A172 (cell line): Measurements from ENCODE around the gene ATP7B. TPM values are rescaled to one million over a fixed set of nuclear protein-coding genes. Genes with fewer than 3 reads are reported as not detected.

Experiments
- DNase-seq: peaks from one replicate; pipeline ENCODE4 v3.0.0-alpha.2; 2015; ENCODE audit warnings: low spot score
- total RNA-seq: library from RNA; depleted of rRNA; stranded (reverse); fragments of >200 nt; shearing (Covaris generic); gene quantifications from 2 replicates; pipeline ENCODE4 v1.2.3, GENCODE V29; 2014

ATP7B gene
- total RNA-seq, 1 experiment from 2014 or later: 2.0 TPM

DNA sequence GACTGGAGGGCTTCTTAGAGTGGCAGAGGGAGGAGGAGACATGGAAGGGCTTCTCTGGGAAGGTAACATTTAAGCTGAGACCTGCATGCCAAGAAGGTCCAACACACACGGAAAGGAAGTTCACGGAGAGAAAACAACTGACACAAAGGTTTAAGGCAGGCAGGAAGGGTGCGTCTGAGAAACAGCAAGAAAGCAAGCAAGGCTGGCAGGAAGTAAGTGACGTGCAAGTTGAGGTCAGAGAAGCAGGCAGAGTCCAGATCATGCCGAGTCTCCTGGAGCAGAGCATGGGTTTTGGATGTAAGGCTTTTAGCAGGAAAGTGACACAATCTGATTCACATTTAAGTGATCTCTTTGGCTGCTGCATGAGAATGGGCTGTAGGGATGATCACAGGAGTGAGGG is 60.5 kb downstream of the ATP7B start:
- no peak for DNase-seq

DNA sequence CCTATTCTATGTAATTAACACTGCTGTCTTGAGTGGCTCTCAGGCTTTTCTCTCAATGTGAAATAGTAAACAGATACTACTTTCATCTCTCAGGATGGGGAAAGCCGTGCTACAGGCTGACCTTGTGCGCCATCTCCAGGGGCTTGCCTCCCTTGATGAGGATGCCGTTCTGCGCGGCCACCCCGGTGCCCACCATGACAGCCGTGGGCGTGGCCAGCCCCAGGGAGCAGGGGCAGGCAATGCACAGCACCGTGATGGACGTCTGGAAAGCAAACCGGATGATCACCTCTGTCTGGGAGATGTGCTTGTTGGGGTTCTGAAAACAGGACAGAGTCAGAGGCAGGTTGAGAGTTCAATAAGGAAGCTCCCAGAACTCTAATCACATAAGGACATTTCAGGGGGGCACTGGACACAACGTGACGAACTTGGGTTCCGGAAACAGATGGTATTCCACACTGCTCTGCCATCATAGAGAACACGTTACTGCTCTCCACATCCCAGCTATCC is 65.0 kb downstream of the ATP7B start:
- DNase-seq: no peak

- DNase-seq: no peak
These were observed 66.1 kb downstream of the ATP7B start for GRCh38 chr13:51945149-51945548.

- no peak for DNase-seq
These were observed 66.8 kb downstream of the ATP7B start for GRCh38 chr13:51944428-51944827.

GRCh38 chr13:51943721-51944120 is 67.5 kb downstream of the ATP7B start:
- no peak for DNase-seq

GRCh38 chr13:51942189-51942588 is 69.1 kb downstream of the ATP7B start:
- peak; percentile 14 for DNase-seq

DNA sequence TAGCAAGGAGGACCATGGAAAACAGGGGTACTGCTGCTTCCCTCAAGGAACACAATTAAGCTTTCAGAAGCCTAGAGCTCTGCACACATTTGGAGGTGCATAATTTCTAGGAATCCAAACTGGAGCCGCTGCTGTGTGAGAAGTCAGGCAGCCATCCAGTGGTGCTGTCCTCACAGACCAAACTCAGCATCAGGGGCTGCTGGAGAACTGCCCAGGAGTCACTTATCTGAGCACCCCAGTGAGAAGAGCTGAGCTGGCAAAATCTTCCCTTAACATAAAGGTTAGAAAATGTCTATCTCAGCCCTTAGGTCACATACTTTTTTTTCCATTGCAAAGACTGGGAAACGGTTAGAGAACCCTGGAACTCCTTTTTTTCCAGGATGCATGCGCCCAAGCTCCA is 72.8 kb downstream of the ATP7B start:
- no peak for DNase-seq

- no peak for DNase-seq
These were observed 73.6 kb downstream of the ATP7B start for GRCh38 chr13:51937320-51938290.

GRCh38 chr13:51935326-51936171 is 75.7 kb downstream of the ATP7B start:
- DNase-seq: peak; percentile 33

GRCh38 chr13:51934461-51935087 is 76.7 kb downstream of the ATP7B start:
- no peak for DNase-seq

DNA sequence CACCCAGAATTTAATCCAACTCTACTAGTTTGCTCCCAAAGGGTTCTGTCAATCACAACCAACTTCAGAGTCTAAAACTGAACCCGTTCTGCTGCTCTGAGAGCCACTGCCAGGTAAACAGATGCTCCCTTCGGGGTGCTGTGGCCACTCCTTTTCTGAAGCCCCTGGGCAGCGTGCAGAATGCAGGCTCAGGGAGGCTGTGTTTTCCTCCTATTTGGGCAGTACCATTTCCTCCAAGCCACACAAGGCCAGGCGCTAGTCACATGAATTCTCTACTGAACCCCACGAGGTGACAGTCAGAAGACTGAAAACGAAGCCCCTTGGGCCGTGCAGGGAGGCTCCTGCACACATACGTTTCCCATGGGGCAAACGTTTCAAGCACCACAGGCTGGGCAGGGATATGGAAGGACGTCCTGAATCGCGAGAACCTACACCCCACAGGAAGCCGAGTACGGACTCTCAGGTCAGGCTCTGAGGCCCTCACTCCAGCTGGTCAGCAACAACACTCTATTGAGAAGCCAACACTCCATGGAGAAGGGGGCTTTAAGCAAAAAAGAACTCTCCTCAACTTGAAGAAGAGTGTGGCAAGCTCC is 77.7 kb downstream of the ATP7B start:
- no peak for DNase-seq

DNA sequence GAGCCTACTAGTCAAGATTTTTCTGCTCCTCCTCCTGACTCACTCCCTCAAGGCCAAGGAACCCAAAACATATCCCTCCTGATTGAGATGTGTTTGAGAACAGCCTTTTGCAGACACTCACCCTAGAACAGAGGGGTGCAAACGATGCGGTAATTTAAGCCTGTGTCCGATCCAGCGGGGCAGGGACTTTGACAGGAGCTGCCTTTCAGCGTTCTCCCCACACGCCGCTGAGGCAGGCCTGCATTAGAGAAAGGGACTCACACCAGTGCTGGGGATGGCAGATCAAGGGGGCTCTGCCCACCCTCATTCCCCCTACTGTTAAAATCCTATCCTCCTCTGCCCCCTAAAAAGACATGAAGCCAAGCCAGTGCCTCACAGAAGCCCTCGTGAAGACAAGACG is 79.0 kb downstream of the ATP7B start:
- no peak for DNase-seq

- DNase-seq: no peak
These were observed 79.6 kb downstream of the ATP7B start for GRCh38 chr13:51931606-51932005.

DNA sequence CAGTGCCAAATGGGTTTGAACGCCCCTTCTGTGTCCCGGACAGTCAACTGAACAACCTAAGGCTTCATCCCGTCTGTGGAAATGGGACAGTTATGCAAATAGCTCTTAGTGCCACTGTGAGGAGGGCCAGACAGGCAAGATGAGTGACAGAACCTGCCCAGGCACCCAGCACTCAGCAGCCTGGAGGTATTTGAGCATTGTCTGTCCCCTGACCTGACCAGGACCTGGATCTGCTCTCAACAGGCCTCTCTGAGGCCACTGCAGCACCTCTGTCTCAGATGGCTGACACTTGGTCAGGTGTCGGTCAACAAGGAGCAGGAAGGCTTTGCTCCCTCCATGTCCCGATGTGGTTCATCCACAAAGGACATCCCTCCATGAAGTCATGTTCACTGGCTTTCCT is 81.6 kb downstream of the ATP7B start:
- no peak for DNase-seq

GRCh38 chr13:51928231-51928630 is 83.0 kb downstream of the ATP7B start:
- peak; percentile 4 for DNase-seq

DNA sequence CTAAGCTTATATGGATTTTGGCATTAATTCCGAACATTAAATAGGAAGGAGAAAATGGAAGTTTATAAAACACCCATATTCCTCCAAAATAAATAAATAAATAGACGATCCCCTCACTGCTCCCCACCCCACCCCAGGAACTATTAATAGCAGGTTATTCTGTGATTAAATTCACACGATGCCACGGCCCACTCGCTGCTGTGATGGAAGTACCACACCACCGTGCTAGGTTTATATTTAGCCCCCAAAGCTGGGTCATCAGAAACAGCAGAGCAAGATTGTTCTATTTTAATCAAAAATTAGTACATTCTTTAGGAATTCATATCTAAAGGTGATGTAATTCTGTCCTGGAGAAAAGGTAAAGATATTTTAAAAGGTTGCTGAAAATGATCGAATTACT is 84.1 kb downstream of the ATP7B start:
- DNase-seq: no peak

DNA sequence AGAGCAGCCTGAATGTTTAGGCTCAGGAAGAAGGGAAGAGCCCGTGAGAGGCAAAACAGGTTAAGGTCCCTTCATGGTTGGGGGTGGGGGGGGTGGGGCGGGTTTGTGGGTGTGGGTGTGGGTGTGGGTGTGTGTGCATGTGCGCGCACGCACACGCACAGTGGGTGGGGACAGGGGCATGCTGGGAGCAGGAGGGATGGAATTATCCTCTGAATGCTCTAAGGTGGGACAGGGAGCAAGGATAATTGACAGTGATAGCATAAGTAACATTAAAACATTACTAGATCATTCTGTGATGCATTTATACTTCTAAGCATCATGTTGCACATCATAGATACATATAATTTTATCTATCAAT is 84.7 kb downstream of the ATP7B start:
- no peak for DNase-seq

DNA sequence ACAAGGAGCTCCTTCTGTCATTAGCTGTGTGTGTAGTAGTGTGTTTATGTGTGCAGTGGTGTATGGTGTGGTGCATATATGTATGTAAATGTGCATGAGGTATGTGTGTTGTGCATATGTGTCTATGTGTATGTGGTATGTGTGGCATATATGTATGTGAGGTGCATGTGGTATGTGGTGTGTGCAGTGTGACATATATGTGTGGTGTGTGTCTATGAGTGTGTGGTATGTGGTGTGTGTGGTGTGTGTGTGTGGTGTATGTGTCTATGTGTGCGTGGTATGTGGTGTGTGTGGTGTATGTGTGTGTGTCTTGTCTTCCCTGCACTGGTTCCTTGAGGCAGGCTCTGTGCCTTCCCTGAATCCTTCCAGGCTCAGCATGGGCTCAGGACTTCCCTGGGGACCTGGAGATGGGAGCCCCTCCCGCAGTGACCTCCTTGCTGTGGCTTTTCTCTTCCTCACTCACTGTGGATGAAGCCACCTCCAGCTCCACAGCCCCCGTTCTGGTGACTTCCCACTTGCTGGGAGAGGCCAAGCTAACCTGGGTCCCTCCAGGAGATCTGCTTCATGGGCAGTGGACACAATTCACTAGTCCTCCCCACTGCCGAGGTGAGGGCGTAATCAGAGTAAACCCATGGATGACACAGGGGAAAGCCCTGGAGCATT is 85.3 kb downstream of the ATP7B start:
- no peak for DNase-seq

GRCh38 chr13:51924756-51925544 is 86.3 kb downstream of the ATP7B start:
- no peak for DNase-seq

DNA sequence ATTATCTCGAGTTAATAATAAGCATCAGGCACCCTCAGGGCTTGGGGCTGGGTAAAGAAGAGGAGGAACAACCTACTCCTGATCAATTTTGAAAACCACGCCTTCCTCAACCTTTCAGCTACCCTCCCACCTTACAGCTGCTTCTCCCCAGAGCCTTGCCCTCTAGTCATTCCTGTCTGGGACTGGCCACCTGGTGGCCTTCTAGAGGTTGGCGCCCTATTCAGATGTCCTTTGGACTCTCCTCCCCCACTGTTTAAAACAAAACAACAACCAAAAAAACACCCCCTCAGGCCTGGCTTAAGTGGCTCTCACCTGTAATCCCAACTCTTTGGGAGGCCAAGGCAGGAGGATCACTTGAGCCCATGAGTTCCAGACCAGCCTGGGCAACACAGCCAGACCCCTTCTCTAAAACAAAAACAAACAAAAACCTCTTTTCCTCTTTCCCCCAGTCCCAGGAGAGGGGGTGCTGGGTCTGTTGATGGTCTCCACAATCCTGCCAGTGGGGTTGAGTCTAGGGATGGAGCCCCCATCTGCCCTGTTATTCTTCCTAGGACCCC is 87.2 kb downstream of the ATP7B start:
- no peak for DNase-seq
